Activated CD4-positive, alpha-beta T cell treated with anti-CD3 and anti-CD28 coated beads, Interleukin-2, amount 10 ng/mL, durations not matched to agents 7 days and 5 days (primary cell): ENCODE results near the gene RNU1-2. TPM values are rescaled to one million over a fixed set of nuclear protein-coding genes. Genes with fewer than 3 reads are reported as not detected.

Experiments
- microRNA-seq: library from miRNA; unstranded; fragments of <30 nt; microRNA quantifications from one replicate; pipeline ENCODE4 v1.2.0, GENCODE V29; 2021; ENCODE audit warnings: borderline microRNAs expressed, borderline replicate concordance
- total RNA-seq, 2 experiments: library from RNA; stranded (reverse); gene quantifications; one replicate each; pipeline ENCODE4 v1.2.3, GENCODE V29; 2021

The RNU1-2 gene
- total RNA-seq, 2 experiments from 2014 or later, result 2,316 to 2,477 TPM

Small RNAs within 50 kb of the gene (microRNA-seq; reads per million reads assigned to microRNA genes)
- not detected for gene MIR3675

Other genes with a start within 250 kb of the RNU1-2 start
- gene RNU1-3, start 229.0 kb upstream of the RNU1-2 start, total RNA-seq, result 1,000 to 10,000 TPM; 2,316 to 2,477 TPM
- gene RNU1-4, start 155.5 kb upstream of the RNU1-2 start, total RNA-seq, result 1,000 to 10,000 TPM; 2,316 to 2,477 TPM
- 10 to 100 TPM; 30.7 to 37.3 TPM for gene CROCC, start 26.0 kb downstream of the RNU1-2 start, total RNA-seq
- gene MFAP2, start 84.6 kb downstream of the RNU1-2 start, total RNA-seq, result not detected
- 10 to 100 TPM; 57.1 to 59.4 TPM for gene ATP13A2, start 115.9 kb downstream of the RNU1-2 start, total RNA-seq
- 10 to 100 TPM; 77.7 to 82.8 TPM for gene SDHB, start 158.1 kb downstream of the RNU1-2 start, total RNA-seq
- gene PADI2, start 223.5 kb downstream of the RNU1-2 start, total RNA-seq, result under 1 TPM; 0.05 to 0.23 TPM